ENCODE measurements around the gene SNX25.
A peak's percentile ranks its signal among the peaks of the same experiment; 100 is the strongest.

Gene SNX25

GRCh38 chr4:185380320-185380719 is 170.9 kb downstream of the SNX25 start:
- no peak for DNase-seq (ENCODE audit: low spot score)

- no peak for DNase-seq (ENCODE audit: low spot score)
Observed at GRCh38 chr4:185381288-185382196, 172.1 kb downstream of the SNX25 start.

GRCh38 chr4:185382754-185383153 is 173.4 kb downstream of the SNX25 start:
- DNase-seq (ENCODE audit: low spot score): no peak

GRCh38 chr4:185383451-185383850 is 174.1 kb downstream of the SNX25 start:
- no peak for DNase-seq (ENCODE audit: low spot score)

GRCh38 chr4:185384061-185384460 is 174.7 kb downstream of the SNX25 start:
- no peak for DNase-seq (ENCODE audit: low spot score)

- peak; percentile 14 for DNase-seq (ENCODE audit: low spot score)
Observed at GRCh38 chr4:185384930-185385331, 175.5 kb downstream of the SNX25 start.

GRCh38 chr4:185387957-185388356 is 178.6 kb downstream of the SNX25 start:
- DNase-seq (ENCODE audit: low spot score): no peak

GRCh38 chr4:185390941-185391340 is 181.5 kb downstream of the SNX25 start:
- DNase-seq (ENCODE audit: low spot score): no peak

GRCh38 chr4:185392156-185392555 is 182.8 kb downstream of the SNX25 start:
- no peak for DNase-seq (ENCODE audit: low spot score)

- no peak for DNase-seq (ENCODE audit: low spot score)
Observed at GRCh38 chr4:185394568-185395237, 185.3 kb downstream of the SNX25 start.

- DNase-seq (ENCODE audit: low spot score): no peak
Observed at GRCh38 chr4:185395238-185395955, 186.0 kb downstream of the SNX25 start, which contains the start of gene LRP2BP. LRP2BP (minus strand) TSS chr4:185395924; CDS start chr4:185378186, 17,738 bp downstream.

- DNase-seq (ENCODE audit: low spot score): peak; percentile 100
Observed at GRCh38 chr4:185395956-185396723, 186.7 kb downstream of the SNX25 start.

GRCh38 chr4:185396724-185397385 is 187.5 kb downstream of the SNX25 start, which contains the start of gene ANKRD37:
ANKRD37 (plus strand) TSS chr4:185396841; CDS start chr4:185396924, 83 bp downstream.
- DNase-seq (ENCODE audit: low spot score): peak; percentile 45

GRCh38 chr4:185398618-185399017 is 189.2 kb downstream of the SNX25 start:
- no peak for DNase-seq (ENCODE audit: low spot score)

- DNase-seq (ENCODE audit: low spot score): no peak
Observed at GRCh38 chr4:185399466-185399865, 190.1 kb downstream of the SNX25 start.

- no peak for DNase-seq (ENCODE audit: low spot score)
Observed at GRCh38 chr4:185404031-185404430, 194.6 kb downstream of the SNX25 start.

- no peak for DNase-seq (ENCODE audit: low spot score)
Observed at GRCh38 chr4:185405296-185405999, 196.1 kb downstream of the SNX25 start.

- no peak for DNase-seq (ENCODE audit: low spot score)
Observed at GRCh38 chr4:185408432-185408831, 199.0 kb downstream of the SNX25 start.

GRCh38 chr4:185411849-185412248 is 202.5 kb downstream of the SNX25 start:
- DNase-seq (ENCODE audit: low spot score): no peak

- DNase-seq (ENCODE audit: low spot score): no peak
Observed at GRCh38 chr4:185412412-185412811, 203.0 kb downstream of the SNX25 start.
